ENCODE data around the gene KCNB1. TPM values are rescaled to one million over a fixed set of nuclear protein-coding genes. Genes with fewer than 3 reads are reported as not detected.

Gene KCNB1
- total and polyA plus RNA-seq, 2 of the 4 experiments (the other 2 are of a cell fraction), result 0.05 TPM; not detected in 1

DNA sequence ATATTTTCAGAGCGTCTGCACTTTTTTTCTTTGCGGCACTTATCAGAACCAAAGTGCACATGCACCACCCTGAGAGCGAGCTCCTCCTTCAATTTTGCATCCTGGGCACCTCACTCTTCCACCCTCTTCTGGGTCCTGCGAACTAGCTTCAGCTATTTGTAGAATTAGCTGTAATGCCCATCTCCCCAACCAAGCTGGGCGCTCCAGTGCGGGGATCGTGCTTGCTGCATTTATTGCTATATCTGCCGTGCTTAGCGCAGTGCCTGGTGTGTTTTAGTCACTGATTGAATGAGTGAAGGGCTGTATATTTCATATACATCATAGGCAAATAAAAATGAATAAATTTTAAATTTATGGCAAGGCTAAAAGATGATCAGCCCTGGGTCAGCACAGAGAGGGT, 75.8 kb downstream of the KCNB1 start:
- no peak overlapping the region for H2BK20ac ChIP-seq (ENCODE audit: low read depth, low read length)
- POLR2A ChIA-PET (ENCODE audit: unreplicated experiment), result no interaction called here

More for the DNA sequence above, 75.8 kb downstream of the KCNB1 start:
- H3K14ac ChIP-seq (replicated peaks; ENCODE audit: low read depth, low read length), result no peak overlapping the region
- no peak overlapping the region for H3K18ac ChIP-seq (ENCODE audit: low read depth, low read length)
- H2AK9ac ChIP-seq (replicated peaks; ENCODE audit: low read depth, low read length, poor library complexity), result no peak overlapping the region
- TF ChIP-seq SMC3 (IDR thresholded peaks at IDR 0.05; ENCODE audit: low read depth, low read length), result no peak
- no peak for TF ChIP-seq RFX5 (IDR thresholded peaks at IDR 0.05; ENCODE audit: low read depth, low read length)
- no peak for TF ChIP-seq CEBPB (IDR thresholded peaks at IDR 0.05; ENCODE audit: low read depth, low read length)
- TF ChIP-seq USF2 (IDR thresholded peaks at IDR 0.05; ENCODE audit: low read depth, low read length), result no peak
- TF ChIP-seq POLR2A (IDR thresholded peaks at IDR 0.05; ENCODE audit: low read depth, low read length), result no peak
- TF ChIP-seq, protein P1, sequence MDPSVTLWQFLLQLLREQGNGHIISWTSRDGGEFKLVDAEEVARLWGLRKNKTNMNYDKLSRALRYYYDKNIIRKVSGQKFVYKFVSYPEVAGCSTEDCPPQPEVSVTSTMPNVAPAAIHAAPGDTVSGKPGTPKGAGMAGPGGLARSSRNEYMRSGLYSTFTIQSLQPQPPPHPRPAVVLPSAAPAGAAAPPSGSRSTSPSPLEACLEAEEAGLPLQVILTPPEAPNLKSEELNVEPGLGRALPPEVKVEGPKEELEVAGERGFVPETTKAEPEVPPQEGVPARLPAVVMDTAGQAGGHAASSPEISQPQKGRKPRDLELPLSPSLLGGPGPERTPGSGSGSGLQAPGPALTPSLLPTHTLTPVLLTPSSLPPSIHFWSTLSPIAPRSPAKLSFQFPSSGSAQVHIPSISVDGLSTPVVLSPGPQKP (IDR thresholded peaks at IDR 0.05; ENCODE audit: borderline replicate concordance, low read depth, low read length), result no peak
- no peak for TF ChIP-seq RCOR1 (IDR thresholded peaks at IDR 0.05; ENCODE audit: insufficient replicate concordance, low read length)
- no peak for TF ChIP-seq RAD21 (IDR thresholded peaks at IDR 0.05; ENCODE audit: low read length)
- no peak for TF ChIP-seq NFE2L2 (IDR thresholded peaks at IDR 0.05; ENCODE audit: low read depth, low read length)
- no peak for TF ChIP-seq CHD1 (IDR thresholded peaks at IDR 0.05; ENCODE audit: low read depth, low read length)
- H3K4ac ChIP-seq (ENCODE audit: low read depth, low read length), result no peak overlapping the region
- intact Hi-C loops (cut with micrococcal nuclease), result no loop called here
- H2AFZ ChIP-seq (replicated peaks; ENCODE audit: low read length, poor library complexity), result no peak overlapping the region
- H4K91ac ChIP-seq (ENCODE audit: insufficient read depth, low read depth, low read length), result no peak overlapping the region
- H4K8ac ChIP-seq (ENCODE audit: low read depth in 2 of 2, low read length in 2 of 2), result no peak overlapping the region
- H3K9ac ChIP-seq (ENCODE audit: low read depth, low read length), result no peak overlapping the region
- no TSS peak for BruUV-seq (replicated peaks)
- CTCF ChIA-PET, result no interaction called here
- in situ Hi-C loops (cut with MboI; ENCODE audit: low sequenced_read_pairs), result no loop called here
- ATAC-seq (ENCODE audit: low read depth) (no peak), DNase-seq (no peak)
- no peak overlapping the region for H2BK120ac ChIP-seq (ENCODE audit: low read depth, low read length)
- dilution Hi-C loops (cut with HindIII; ENCODE audit: low sequenced_read_pairs, unreplicated experiment), result no loop called here
- peaks cover under 1% of the 10 kb centered on the region; the same call in 1 of the 2 replicates for H3K9me3 ChIP-seq (ENCODE audit: control insufficient read depth, insufficient read depth, low read length)
- H3K4me2 ChIP-seq (ENCODE audit: low read depth, low read length), result no peak overlapping the region
- no peak overlapping the region for H2AK5ac ChIP-seq (ENCODE audit: low read depth, low read length)
- H4K5ac ChIP-seq (ENCODE audit: low read depth, low read length), result no peak overlapping the region
- H3K4me3 ChIP-seq (ENCODE audit: insufficient read depth, low read depth, low read length), result no peak overlapping the region
- H3K79me1 ChIP-seq (ENCODE audit: low read depth in 1 of 2, low read length in 2 of 2), result no peaks in the 10 kb centered on the region
- H2BK5ac ChIP-seq (ENCODE audit: low read depth, low read length, poor library complexity, severe bottlenecking), result no peak overlapping the region
- no peak overlapping the region for H3K27ac ChIP-seq (ENCODE audit: insufficient read depth, low read length)
- no peak overlapping the region for H2BK15ac ChIP-seq (ENCODE audit: low read depth, low read length)
- peaks cover 57% of the 10 kb centered on the region for H3K27me3 ChIP-seq (ENCODE audit: control insufficient read depth, insufficient read depth, low read length)
- no peaks in the 10 kb centered on the region for H3K9me1 ChIP-seq (ENCODE audit: insufficient read depth, low read length)
- no peaks in the 10 kb centered on the region for H4K20me1 ChIP-seq (ENCODE audit: insufficient read depth, low read length)
- WGBS, 2 experiments (ENCODE audit: extremely low coverage in 2 of 2, insufficient read length in 1 of 2), result no CpG with 5 or more reads among the region's 9 CpGs
- no peak overlapping the region for H3K23ac ChIP-seq (ENCODE audit: low read depth, low read length)
- no peaks in the 10 kb centered on the region for H3K36me3 ChIP-seq (ENCODE audit: control insufficient read depth, insufficient read depth, low read length)
- H3K4me1 ChIP-seq (ENCODE audit: control insufficient read depth, insufficient read depth, low read length), result no peaks in the 10 kb centered on the region
- no peak overlapping the region for H3K56ac ChIP-seq (ENCODE audit: extremely low read depth, insufficient read depth, low read length)

All from IMR-90 (cell line).